HepG2 (cell line): ENCODE results near the gene SP1. TPM values are rescaled to one million over a fixed set of nuclear protein-coding genes. Genes with fewer than 3 reads are reported as not detected.

Experiments used
- ARID2 ChIP-seq: sonication (generic); formaldehyde crosslinking; IDR thresholded peaks from 2 replicates; pipeline ENCODE4 v1.8.1; 2022; ENCODE audit warnings: mild to moderate bottlenecking, missing genetic modification reagents, borderline replicate concordance
- ASH2L ChIP-seq: fragments of 300-600, 200-600 bp; sonication (generic); IDR thresholded peaks from 2 replicates; pipeline ENCODE4 v1.7.0; 2017; ENCODE audit warnings: low read depth, mild to moderate bottlenecking, moderate library complexity, mixed read lengths, low read length; ENCODE audit not compliant: insufficient read length
- CEBPZ ChIP-seq: IDR thresholded peaks from 2 replicates; pipeline ENCODE4 v1.6.1; 2012; ENCODE audit warnings: low read length, improper control_type of control experiment
- GTF3A ChIP-seq: sonication (generic); formaldehyde crosslinking; conservative IDR thresholded peaks from 2 replicates; pipeline ENCODE4 v1.4.0; 2020; ENCODE audit warnings: mild to moderate bottlenecking, missing genetic modification reagents
- ISX ChIP-seq: sonication (generic); formaldehyde crosslinking; conservative IDR thresholded peaks from 2 replicates; pipeline ENCODE4 v1.5.0; 2020; ENCODE audit warnings: missing genetic modification reagents
- KLF13 ChIP-seq: sonication (generic); formaldehyde crosslinking; IDR thresholded peaks from 2 replicates; pipeline ENCODE4 v1.4.0; 2020; ENCODE audit warnings: mild to moderate bottlenecking, missing genetic modification reagents
- MED8 ChIP-seq: sonication (generic); formaldehyde crosslinking; IDR thresholded peaks from 2 replicates; pipeline ENCODE4 v1.8.1; 2023; ENCODE audit warnings: mild to moderate bottlenecking, missing genetic modification reagents; ENCODE audit not compliant: insufficient replicate concordance
- MTF1 ChIP-seq: sonication (generic); formaldehyde crosslinking; IDR thresholded peaks from 2 replicates; pipeline ENCODE4 v1.5.0; 2020; ENCODE audit warnings: missing genetic modification reagents
- NFYB ChIP-seq: sonication (generic); formaldehyde crosslinking; IDR thresholded peaks from 2 replicates; pipeline ENCODE4 v1.4.0; 2020; ENCODE audit warnings: missing genetic modification reagents
- PRPF4 ChIP-seq: fragments of 200-400 bp; formaldehyde crosslinking; IDR thresholded peaks from 2 replicates; pipeline ENCODE4 v1.6.1; 2016; ENCODE audit warnings: low read length, low read depth; ENCODE audit not compliant: poor library complexity, severe bottlenecking
- SAFB2 ChIP-seq: sonication (generic); formaldehyde crosslinking; IDR thresholded peaks from 2 replicates; pipeline ENCODE4 v1.5.1; 2020; ENCODE audit warnings: missing genetic modification reagents, low read depth, mild to moderate bottlenecking, borderline replicate concordance
- YEATS2 ChIP-seq: sonication (generic); formaldehyde crosslinking; IDR thresholded peaks from 2 replicates; pipeline ENCODE4 v1.4.0; 2020; ENCODE audit warnings: missing genetic modification reagents, borderline replicate concordance
- ZBTB43 ChIP-seq: sonication (generic); formaldehyde crosslinking; conservative IDR thresholded peaks from 2 replicates; pipeline ENCODE4 v1.4.0; 2020; ENCODE audit warnings: missing genetic modification reagents
- ZBTB7B ChIP-seq: sonication (generic); formaldehyde crosslinking; IDR thresholded peaks from 2 replicates; pipeline ENCODE4 v1.4.0; 2020; ENCODE audit warnings: missing genetic modification reagents
- ZNF232 ChIP-seq: sonication (generic); formaldehyde crosslinking; IDR thresholded peaks from 2 replicates; pipeline ENCODE4 v1.4.0; 2020; ENCODE audit warnings: missing genetic modification reagents, borderline replicate concordance
- ZNF652 ChIP-seq: IDR thresholded peaks from 2 replicates; pipeline ENCODE4 v1.6.1; 2016; ENCODE audit warnings: low read depth, borderline replicate concordance
- ZNF660 ChIP-seq: sonication (generic); formaldehyde crosslinking; IDR thresholded peaks from 2 replicates; pipeline ENCODE4 v1.5.1; 2020; ENCODE audit warnings: mild to moderate bottlenecking, low read depth, missing genetic modification reagents, borderline replicate concordance
- ZSCAN9 ChIP-seq: IDR thresholded peaks from 2 replicates; pipeline ENCODE4 v1.6.1; 2016; ENCODE audit warnings: borderline replicate concordance
- polyA plus RNA-seq, 8 experiments: library from polyadenylated mRNA; depleted of rRNA in 3 of 8; stranded (reverse) in 7 of 8; unstranded in 1 of 8; fragments of >200 nt; fragmentation: Illumina TruSeq in 4 of 8; extraction: Trizol in 4 of 8; gene quantifications; 2 replicates each; pipeline versions ENCODE4 v1.2.1 to v1.2.3, GENCODE V29; 2011 to 2016; ENCODE audit warnings: low read depth in 4 of 8, missing spikeins in 1 of 8, mixed read lengths in 1 of 8; ENCODE audit not compliant: insufficient read depth in 1 of 8
- total RNA-seq, 5 experiments: library from RNA; depleted of rRNA; stranded (reverse); fragments of >200 nt; fragmentation: Illumina TruSeq; extraction: Trizol; gene quantifications; 2 replicates each; pipeline ENCODE4 v1.2.3, GENCODE V29; 2016; ENCODE audit warnings: low read depth in 1 of 5
- TF ChIP-seq, protein P1 (sequence below): sonication (generic); formaldehyde crosslinking; IDR thresholded peaks from 2 replicates; pipeline ENCODE4 v1.4.0; 2020; ENCODE audit warnings: mild to moderate bottlenecking, missing genetic modification reagents

The SP1 gene
- total and polyA plus RNA-seq, 2 of the 13 experiments (the other 11 are each of a cell fraction or from before 2014, with no cell fraction given) = 26.5 to 27.5 TPM

DNA sequence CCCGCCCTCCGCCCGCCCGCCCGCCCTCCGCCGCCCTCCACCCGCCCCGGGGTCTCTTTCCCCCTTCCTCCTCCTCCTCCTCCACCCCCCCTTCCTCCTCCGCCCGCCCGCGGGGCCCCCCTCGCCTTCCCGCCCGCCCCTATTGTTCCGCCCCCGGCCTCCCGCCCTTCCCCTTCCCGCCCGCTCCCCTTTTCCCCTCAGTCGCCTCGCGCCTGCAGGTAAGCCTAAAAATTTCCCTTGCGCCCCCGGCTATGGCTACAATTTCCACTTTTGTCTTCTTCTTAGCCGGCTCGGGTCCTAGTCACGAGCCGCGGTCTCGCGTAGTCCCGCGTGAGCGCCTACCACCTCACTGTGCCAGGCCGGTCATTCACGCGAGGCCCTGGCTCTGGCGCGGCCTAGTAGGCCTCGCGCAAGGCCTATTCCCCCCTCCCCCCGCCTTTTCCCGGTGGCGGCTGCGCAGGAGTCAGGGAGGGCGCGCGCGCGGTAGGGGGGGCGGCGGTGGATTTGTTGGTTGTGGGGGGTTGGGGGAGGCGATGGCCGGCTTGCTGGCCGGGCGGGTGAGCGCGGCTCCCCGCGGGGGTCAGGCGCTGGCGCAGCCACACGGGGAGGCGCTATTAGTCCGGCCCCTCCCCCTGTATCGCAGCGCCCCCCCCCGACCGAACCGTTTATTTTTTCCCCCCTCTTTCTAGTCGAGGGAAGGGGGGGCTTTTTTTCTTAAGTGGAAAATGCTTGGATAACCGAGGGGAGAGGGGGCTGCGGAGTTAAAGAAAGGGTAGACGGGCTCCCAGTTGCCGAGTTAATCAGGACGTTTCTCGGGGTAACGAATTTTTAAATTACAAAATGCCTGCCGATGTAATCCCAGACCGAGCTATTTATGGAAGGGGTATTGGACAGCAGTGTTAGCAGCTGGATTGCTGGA is 72.4 kb downstream of the SP1 start (continued):
- TF ChIP-seq ARID2 (CRISPR knock-in tag) (no peak), ZNF660 (no peak), MTF1 (CRISPR knock-in tag) (0 out of 2 replicates have a peak, but pooled peaks have one; percentile 42), ZBTB43 (CRISPR knock-in tag) (0 out of 2 replicates have a peak, but pooled peaks have one; percentile 21), ASH2L (peak; percentile 96), YEATS2 (peak; percentile 75; the same call in 1 of the 2 replicates), ZNF232 (CRISPR knock-in tag) (0 out of 2 replicates have a peak, but pooled peaks have one; percentile 32), ZBTB7B (CRISPR knock-in tag) (no peak), ZNF652 (no peak), MED8 (CRISPR knock-in tag) (no peak), ZSCAN9 (CRISPR knock-in tag) (0 out of 2 replicates have a peak, but pooled peaks have one; percentile 31), GTF3A (CRISPR knock-in tag) (no peak), PRPF4 (no peak), ISX (no peak; the same call in 1 of the 2 replicates), SAFB2 (CRISPR knock-in tag) (0 out of 2 replicates have a peak, but pooled peaks have one; percentile 17), KLF13 (no peak), CEBPZ (no peak), NFYB (CRISPR knock-in tag) (no peak)
- TF ChIP-seq, protein P1, sequence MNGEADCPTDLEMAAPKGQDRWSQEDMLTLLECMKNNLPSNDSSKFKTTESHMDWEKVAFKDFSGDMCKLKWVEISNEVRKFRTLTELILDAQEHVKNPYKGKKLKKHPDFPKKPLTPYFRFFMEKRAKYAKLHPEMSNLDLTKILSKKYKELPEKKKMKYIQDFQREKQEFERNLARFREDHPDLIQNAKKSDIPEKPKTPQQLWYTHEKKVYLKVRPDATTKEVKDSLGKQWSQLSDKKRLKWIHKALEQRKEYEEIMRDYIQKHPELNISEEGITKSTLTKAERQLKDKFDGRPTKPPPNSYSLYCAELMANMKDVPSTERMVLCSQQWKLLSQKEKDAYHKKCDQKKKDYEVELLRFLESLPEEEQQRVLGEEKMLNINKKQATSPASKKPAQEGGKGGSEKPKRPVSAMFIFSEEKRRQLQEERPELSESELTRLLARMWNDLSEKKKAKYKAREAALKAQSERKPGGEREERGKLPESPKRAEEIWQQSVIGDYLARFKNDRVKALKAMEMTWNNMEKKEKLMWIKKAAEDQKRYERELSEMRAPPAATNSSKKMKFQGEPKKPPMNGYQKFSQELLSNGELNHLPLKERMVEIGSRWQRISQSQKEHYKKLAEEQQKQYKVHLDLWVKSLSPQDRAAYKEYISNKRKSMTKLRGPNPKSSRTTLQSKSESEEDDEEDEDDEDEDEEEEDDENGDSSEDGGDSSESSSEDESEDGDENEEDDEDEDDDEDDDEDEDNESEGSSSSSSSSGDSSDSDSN (CRISPR knock-in tag) = peak; percentile 100
